HepG2 (cell line): ENCODE results near the gene FILIP1. TPM values are rescaled to one million over a fixed set of nuclear protein-coding genes. Genes with fewer than 3 reads are reported as not detected.

Source experiments
- ATAC-seq: fragments of 200-7000 bp; cut with Tn5 transposase; 3 replicates; pipeline ENCODE4 v1.9.1; 2020; ENCODE audit warnings: mild to moderate bottlenecking, moderate library complexity
- BruUV-seq: library from RNA; stranded (reverse); fragments of 400-500 nt; replicated peaks from 2 replicates; lab custom pipeline; 2021; lab: Mats Ljungman, UMichigan
- CTCF ChIA-PET: fragments of 300-600 bp; formaldehyde crosslinking; extraction: SDS; loops from one replicate; lab custom pipeline; 2021; ENCODE audit warnings: low total read pairs, inconsistent platforms, low intra/inter-chr PET ratio; lab: Yijun Ruan, JAX
- POLR2A ChIA-PET: fragments of 350-600 bp; sonication (Branson Sonifier 250); formaldehyde crosslinking; loops from one replicate; lab custom pipeline; 2020; ENCODE audit warnings: antibody characterized with exemption, inconsistent platforms; lab: Yijun Ruan, JAX
- DNase-seq: peaks from one replicate; pipeline ENCODE4 v3.0.0-alpha.2; 2015; ENCODE audit warnings: low spot score
- FAIRE-seq: peaks from 3 replicates; lab custom pipeline; 2011; peaks lifted over from hg19 to GRCh38; lab: Jason Lieb, UNC
- H2AFZ ChIP-seq: one replicate; pipeline ENCODE4 v1.6.1; 2011; ENCODE audit warnings: low read length, inconsistent platforms
- H3K27ac ChIP-seq: fragments of 300-600 bp; 3 replicates; pipeline ENCODE4 v1.8.0; 2011; ENCODE audit warnings: mixed run types, mild to moderate bottlenecking, mixed read lengths, low read length, inconsistent platforms; ENCODE audit not compliant: insufficient read depth; ENCODE audit errors: extremely low read length
- H3K27me3 ChIP-seq, 2 experiments: fragments of 200-600 bp in 1 of 2; 2 replicates in 1 of 2; 3 replicates in 1 of 2; pipeline versions ENCODE4 v1.6.0 to v1.8.0; 2011; ENCODE audit warnings: low read length in 2 of 2, mild to moderate bottlenecking in 2 of 2, moderate library complexity in 2 of 2, inconsistent platforms in 1 of 2; ENCODE audit not compliant: insufficient read depth in 2 of 2, control insufficient read depth in 1 of 2
- H3K36me3 ChIP-seq, 2 experiments: fragments of 200-600 bp in 1 of 2; replicated peaks in 1 of 2; 2 replicates in 1 of 2; 3 replicates in 1 of 2; pipeline versions ENCODE4 v1.5.1 to v1.8.0; 2011; ENCODE audit warnings: low read length in 2 of 2, inconsistent platforms in 1 of 2; ENCODE audit not compliant: insufficient read depth in 2 of 2, control insufficient read depth in 1 of 2
- H3K4me1 ChIP-seq: 2 replicates; pipeline ENCODE4 v1.5.1; 2012; ENCODE audit warnings: low read length, inconsistent platforms; ENCODE audit not compliant: insufficient read depth
- H3K4me2 ChIP-seq: 2 replicates; pipeline ENCODE4 v1.6.0; 2011; ENCODE audit warnings: low read depth, low read length, inconsistent platforms
- H3K4me3 ChIP-seq, 3 experiments: fragments of 200-600 bp in 1 of 3; sonication (generic), shearing (Covaris generic) in 1 of 3; replicated peaks in 1 of 3; 2 replicates each; pipeline ENCODE4 v1.5.1; 2011 to 2016; ENCODE audit warnings: low read length in 3 of 3, inconsistent platforms in 2 of 3, low read depth in 2 of 3, mild to moderate bottlenecking in 2 of 3, control low read depth in 1 of 3, mixed read lengths in 1 of 3; ENCODE audit not compliant: insufficient read depth in 1 of 3
- H3K79me2 ChIP-seq: one replicate; pipeline ENCODE4 v1.6.1; 2011; ENCODE audit warnings: low read length, inconsistent platforms; ENCODE audit not compliant: insufficient read depth
- H3K9ac ChIP-seq: 2 replicates; pipeline ENCODE4 v1.6.0; 2011; ENCODE audit warnings: mild to moderate bottlenecking, low read depth, low read length, inconsistent platforms; ENCODE audit not compliant: insufficient read depth
- H3K9me3 ChIP-seq: 2 replicates; pipeline ENCODE4 v1.5.1; 2012; ENCODE audit warnings: mild to moderate bottlenecking, low read length
- H4K20me1 ChIP-seq: 2 replicates; pipeline ENCODE4 v1.6.0; 2011; ENCODE audit warnings: inconsistent platforms, mild to moderate bottlenecking, low read length, moderate library complexity; ENCODE audit not compliant: insufficient read depth
- ADNP ChIP-seq: sonication (generic); formaldehyde crosslinking; IDR thresholded peaks from 2 replicates; pipeline ENCODE4 v1.4.0; 2020; ENCODE audit warnings: missing genetic modification reagents
- AKAP8 ChIP-seq: sonication (generic); formaldehyde crosslinking; IDR thresholded peaks from 2 replicates; pipeline ENCODE4 v1.5.1; 2020; ENCODE audit warnings: mild to moderate bottlenecking, missing genetic modification reagents
- CAMTA2 ChIP-seq: sonication (generic); formaldehyde crosslinking; IDR thresholded peaks from 2 replicates; pipeline ENCODE4 v1.4.0; 2020; ENCODE audit warnings: mild to moderate bottlenecking, missing genetic modification reagents, borderline replicate concordance
- ELF4 ChIP-seq: sonication (generic); formaldehyde crosslinking; IDR thresholded peaks from 2 replicates; pipeline ENCODE4 v1.5.0; 2020; ENCODE audit warnings: missing genetic modification reagents, mild to moderate bottlenecking, moderate library complexity, borderline replicate concordance
- FOXP4 ChIP-seq: sonication (generic); formaldehyde crosslinking; IDR thresholded peaks from 2 replicates; pipeline ENCODE4 v1.4.0; 2020; ENCODE audit warnings: missing genetic modification reagents
- GPN1 ChIP-seq: sonication (generic); formaldehyde crosslinking; IDR thresholded peaks from 2 replicates; pipeline ENCODE4 v1.5.1; 2020; ENCODE audit warnings: missing genetic modification reagents, borderline replicate concordance
- HES4 ChIP-seq: sonication (generic); formaldehyde crosslinking; IDR thresholded peaks from 2 replicates; pipeline ENCODE4 v1.9.0; 2021; ENCODE audit warnings: mild to moderate bottlenecking, missing genetic modification reagents, borderline replicate concordance
- IKZF5 ChIP-seq: IDR thresholded peaks from 2 replicates; pipeline ENCODE4 v1.6.1; 2018; ENCODE audit warnings: missing genetic modification reagents, mild to moderate bottlenecking, missing compliant biosample characterization
- JARID2 ChIP-seq: sonication (generic); formaldehyde crosslinking; IDR thresholded peaks from 2 replicates; pipeline ENCODE4 v1.8.1; 2023; ENCODE audit warnings: missing genetic modification reagents, inconsistent platforms; ENCODE audit not compliant: insufficient replicate concordance
- MED13 ChIP-seq: sonication (generic); formaldehyde crosslinking; IDR thresholded peaks from 2 replicates; pipeline ENCODE4 v1.5.0; 2020; ENCODE audit warnings: missing genetic modification reagents
- MYC ChIP-seq: sonication (generic); formaldehyde crosslinking; IDR thresholded peaks from 2 replicates; pipeline ENCODE4 v1.9.0; 2021; ENCODE audit warnings: missing genetic modification reagents, borderline replicate concordance
- NR2F1 ChIP-seq, 2 experiments: fragments of 450-650 bp in 1 of 2; formaldehyde crosslinking in 1 of 2; IDR thresholded peaks; 2 replicates each; pipeline versions ENCODE4 v1.5.0 to v1.6.1; 2016 to 2020; ENCODE audit warnings: mild to moderate bottlenecking in 1 of 2, missing compliant biosample characterization in 1 of 2, missing genetic modification reagents in 1 of 2, moderate library complexity in 1 of 2
- NRL ChIP-seq: sonication (generic); formaldehyde crosslinking; IDR thresholded peaks from 2 replicates; pipeline ENCODE4 v1.5.0; 2020; ENCODE audit warnings: missing genetic modification reagents, mild to moderate bottlenecking, moderate library complexity, borderline replicate concordance
- PRPF4 ChIP-seq: fragments of 200-400 bp; formaldehyde crosslinking; IDR thresholded peaks from 2 replicates; pipeline ENCODE4 v1.6.1; 2016; ENCODE audit warnings: low read length, low read depth; ENCODE audit not compliant: poor library complexity, severe bottlenecking
- REXO4 ChIP-seq: sonication (generic); formaldehyde crosslinking; IDR thresholded peaks from 2 replicates; pipeline ENCODE4 v1.8.0; 2022; ENCODE audit warnings: missing genetic modification reagents, mild to moderate bottlenecking, borderline replicate concordance
- SMC3 ChIP-seq: IDR thresholded peaks from 2 replicates; pipeline ENCODE4 v1.6.1; 2011; ENCODE audit warnings: low read length, improper control_type of control experiment
- SSRP1 ChIP-seq: IDR thresholded peaks from 2 replicates; pipeline ENCODE4 v1.6.1; 2016; ENCODE audit warnings: control low read depth
- SYNCRIP ChIP-seq: fragments of 200-400 bp; formaldehyde crosslinking; IDR thresholded peaks from 2 replicates; pipeline ENCODE4 v1.6.1; 2018; ENCODE audit warnings: mild to moderate bottlenecking, low read depth, low read length; ENCODE audit not compliant: insufficient read depth
- XRCC5 ChIP-seq: fragments of 200-400 bp; formaldehyde crosslinking; optimal IDR thresholded peaks from 2 replicates; pipeline ENCODE3; 2017; ENCODE audit warnings: mild to moderate bottlenecking, low read length
- ZNF33A ChIP-seq: sonication (generic); formaldehyde crosslinking; IDR thresholded peaks from 2 replicates; pipeline ENCODE4 v1.5.1; 2020; ENCODE audit warnings: missing genetic modification reagents, mild to moderate bottlenecking, moderate library complexity, borderline replicate concordance
- ZNF709 ChIP-seq: sonication (generic); formaldehyde crosslinking; IDR thresholded peaks from 2 replicates; pipeline ENCODE4 v1.5.0; 2020; ENCODE audit warnings: mild to moderate bottlenecking, missing genetic modification reagents
- ZNF737 ChIP-seq: sonication (generic); formaldehyde crosslinking; IDR thresholded peaks from 2 replicates; pipeline ENCODE4 v1.5.0; 2020; ENCODE audit warnings: missing genetic modification reagents, mild to moderate bottlenecking, borderline replicate concordance
- ZNF747 ChIP-seq: sonication (generic); formaldehyde crosslinking; IDR thresholded peaks from 2 replicates; pipeline ENCODE4 v1.8.1; 2023; ENCODE audit warnings: missing genetic modification reagents, mild to moderate bottlenecking, borderline replicate concordance
- WGBS: methylation state at CpG from one replicate; pipeline ENCODE4 v1.1.6; 2017; ENCODE audit warnings: low lambda C conversion rate; 5-methylcytosine and 5-hydroxymethylcytosine counted together
- in situ Hi-C: cut with HindIII; loops from 2 replicates; pipeline ENCODE4 v1.10.0; 2017; ENCODE audit warnings: low pct_unique_long_range_greater_than_20kb; ENCODE audit not compliant: extremely low pct_ligation_motif_present
- intact Hi-C: fragments of 100-400 bp; cut with micrococcal nuclease; formaldehyde crosslinking; loops from one replicate; pipeline ENCODE4 v1.10.0; 2022; ENCODE audit not compliant: unreplicated experiment
- polyA plus RNA-seq, 8 experiments: library from polyadenylated mRNA; depleted of rRNA in 3 of 8; stranded (reverse) in 7 of 8; unstranded in 1 of 8; fragments of >200 nt; fragmentation: Illumina TruSeq in 4 of 8; extraction: Trizol in 4 of 8; gene quantifications; 2 replicates each; pipeline versions ENCODE4 v1.2.1 to v1.2.3, GENCODE V29; 2011 to 2016; ENCODE audit warnings: low read depth in 4 of 8, missing spikeins in 1 of 8, mixed read lengths in 1 of 8; ENCODE audit not compliant: insufficient read depth in 1 of 8
- total RNA-seq, 5 experiments: library from RNA; depleted of rRNA; stranded (reverse); fragments of >200 nt; fragmentation: Illumina TruSeq; extraction: Trizol; gene quantifications; 2 replicates each; pipeline ENCODE4 v1.2.3, GENCODE V29; 2016; ENCODE audit warnings: low read depth in 1 of 5

FILIP1 gene
- total and polyA plus RNA-seq, 2 of the 13 experiments (the other 11 are each of a cell fraction or from before 2014, with no cell fraction given): not detected

GRCh38 chr6:75370011-75370410 lies 123.6 kb downstream of the FILIP1 start:
- DNase-seq: no peak
- BruUV-seq: no TSS peak

GRCh38 chr6:75368864-75369402 lies 124.7 kb downstream of the FILIP1 start:
- intact Hi-C loops (loop anchor here (1.0 to 5.0 kb wide), 2 partner anchors 102 to 157 kb away; no protein-coding TSS in a partner anchor), in situ Hi-C loops (loop anchor here (5.0 kb wide), 1 partner anchor 158 kb away; no protein-coding TSS in a partner anchor)
- BruUV-seq: no TSS peak
- FAIRE-seq: no peak
- H3K27ac ChIP-seq: no peak overlapping the region
- no peaks in the 10 kb centered on the region for H3K79me2 ChIP-seq
- H3K4me2 ChIP-seq: no peak overlapping the region
- H3K9ac ChIP-seq: no peak overlapping the region
- H3K4me1 ChIP-seq: no peaks in the 10 kb centered on the region
- DNase-seq: no peak
- H4K20me1 ChIP-seq: no peaks in the 10 kb centered on the region
- no peak overlapping the region for H3K4me3 ChIP-seq
- no peaks in the 10 kb centered on the region for H3K36me3 ChIP-seq
- H2AFZ ChIP-seq: no peak overlapping the region
- no peak for ATAC-seq
- no peaks in the 10 kb centered on the region for H3K9me3 ChIP-seq
- 52% methylated on average over 3 of the region's 3 CpGs for WGBS
- ChIA-PET CTCF (interaction anchor here (2.2 kb wide), 1 partner anchor 158 kb away, joined by 15 read pairs; no protein-coding TSS in a partner anchor), POLR2A (no interaction called here)
- H3K27me3 ChIP-seq: no peaks in the 10 kb centered on the region
- TF ChIP-seq ELF4 (CRISPR knock-in tag) (no peak), SYNCRIP (no peak), IKZF5 (CRISPR knock-in tag) (no peak), REXO4 (CRISPR knock-in tag) (no peak), NRL (CRISPR knock-in tag) (no peak), FOXP4 (no peak)

More at GRCh38 chr6:75370011-75370410, 123.6 kb downstream of the FILIP1 start:
- FAIRE-seq (no peak), ATAC-seq (no peak)
- Histone ChIP-seq H3K79me2 (no peaks in the 10 kb centered on the region), H3K4me2 (no peak overlapping the region), H3K9me3 (no peaks in the 10 kb centered on the region), H3K4me3 (no peak overlapping the region), H3K27me3 (no peaks in the 10 kb centered on the region), H3K36me3 (no peaks in the 10 kb centered on the region), H4K20me1 (no peaks in the 10 kb centered on the region), H2AFZ (no peak overlapping the region), H3K9ac (no peak overlapping the region), H3K4me1 (no peaks in the 10 kb centered on the region), H3K27ac (no peak overlapping the region)
- POLR2A ChIA-PET: no interaction called here
- intact Hi-C loops: no loop called here
- in situ Hi-C loops: no loop called here
- TF ChIP-seq SMC3 (no peak), AKAP8 (CRISPR knock-in tag) (no peak), ADNP (CRISPR knock-in tag) (no peak), ZNF747 (no peak), NR2F1 (CRISPR knock-in tag; IDR thresholded peaks at IDR 0.05) (no peak), XRCC5 (no peak), ZNF33A (no peak), JARID2 (CRISPR knock-in tag) (no peak), MED13 (CRISPR knock-in tag) (no peak), ZNF709 (CRISPR knock-in tag) (no peak), SSRP1 (CRISPR knock-in tag) (no peak), ZNF737 (no peak), GPN1 (no peak), CAMTA2 (CRISPR knock-in tag) (no peak), MYC (CRISPR knock-in tag) (no peak), PRPF4 (no peak), HES4 (CRISPR knock-in tag) (no peak)
- 26% methylated on average over 2 of the region's 2 CpGs for WGBS
- CTCF ChIA-PET: no interaction called here
